GM06990 (cell line): Measurements from ENCODE around the gene LLPH.
"Not testable (repeated sequence)": the region's sequence is repeated elsewhere in the genome, so short reads cannot be mapped to it uniquely, and the experiment has no call there.

ENCODE experiments used
- DNase-seq: peaks from one replicate; pipeline ENCODE4 v3.0.0-alpha.2; 2011; ENCODE audit not compliant: insufficient read length; ENCODE audit errors: extremely low read depth
- H3K27me3 ChIP-seq: replicated peaks from 2 replicates; pipeline ENCODE4 v1.6.0; 2011; ENCODE audit warnings: low read length; ENCODE audit not compliant: control insufficient read depth, insufficient read depth
- H3K36me3 ChIP-seq: 2 replicates; pipeline ENCODE4 v1.5.1; 2011; ENCODE audit warnings: low read length; ENCODE audit not compliant: control insufficient read depth, insufficient read depth
- H3K4me3 ChIP-seq: replicated peaks from 2 replicates; pipeline ENCODE4 v1.5.1; 2011; ENCODE audit warnings: low read depth, mild to moderate bottlenecking, control low read depth, low read length
- CTCF ChIP-seq: IDR thresholded peaks from 2 replicates; pipeline ENCODE4 v1.5.1; 2011; ENCODE audit warnings: low read length, control low read depth, mild to moderate bottlenecking, inconsistent platforms; ENCODE audit not compliant: insufficient read depth, poor library complexity, severe bottlenecking

Gene LLPH

GRCh38 chr12:66130267-66131066, at the start of gene LLPH:
Gene LLPH (minus strand): TSS chr12:66130750. CDS start chr12:66129106, 1,644 bp downstream.
- no peaks in the 10 kb centered on the region for H3K27me3 ChIP-seq
- no peak for TF ChIP-seq CTCF
- peaks cover 1% of the 10 kb centered on the region for H3K36me3 ChIP-seq
- peak within 1 kb of the TSS; percentile 99 for H3K4me3 ChIP-seq
- peak; percentile 90 for DNase-seq

- Histone ChIP-seq H3K36me3 (no peaks in the 10 kb centered on the region), H3K27me3 (no peaks in the 10 kb centered on the region), H3K4me3 (no peak overlapping the region)
- no peak for DNase-seq
- TF ChIP-seq CTCF, result no peak
These were observed 45.8 kb upstream of the LLPH start for GRCh38 chr12:66176105-66176900.

- not testable (repeated sequence) for H3K36me3 ChIP-seq, DNase-seq, H3K27me3 ChIP-seq, H3K4me3 ChIP-seq
These were observed 44.1 kb upstream of the LLPH start for GRCh38 chr12:66174391-66175325.

GRCh38 chr12:66170606-66171005, 40.1 kb upstream of the LLPH start:
- H3K4me3 ChIP-seq, result no peak overlapping the region; the same call in 1 of the 2 replicates
- DNase-seq, result no peak
- no peaks in the 10 kb centered on the region; the same call in 1 of the 2 replicates for H3K36me3 ChIP-seq
- no peaks in the 10 kb centered on the region for H3K27me3 ChIP-seq
- no peak for TF ChIP-seq CTCF

GRCh38 chr12:66169221-66170170, 38.9 kb upstream of the LLPH start, which contains the start of gene TMBIM4:
Gene TMBIM4 (minus strand): TSS chr12:66169996. CDS start chr12:66169951, 45 bp downstream.
- Histone ChIP-seq H3K36me3 (no peaks in the 10 kb centered on the region; the same call in 1 of the 2 replicates), H3K4me3 (peak within 1 kb of the TSS; percentile 92)
- peak; percentile 92 for DNase-seq

More at GRCh38 chr12:66169221-66170170, 38.9 kb upstream of the LLPH start, which contains the start of gene TMBIM4:
- H3K27me3 ChIP-seq, result no peaks in the 10 kb centered on the region
- peak; percentile 49 for TF ChIP-seq CTCF
